22Rv1 (cell line): ENCODE results near the gene CTNNB1.

Experiments
- H3K27ac ChIP-seq: fragments of 450-650 bp; 2 replicates; pipeline ENCODE4 v1.5.1; 2017
- CTCF ChIP-seq: fragments of 450-650 bp; IDR thresholded peaks from 2 replicates; pipeline ENCODE4 v1.5.1; 2017; ENCODE audit warnings: mild to moderate bottlenecking
- ZFX ChIP-seq: fragments of 450-650 bp; IDR thresholded peaks from 2 replicates; pipeline ENCODE4 v1.6.1; 2017; ENCODE audit warnings: antibody characterized with exemption, borderline replicate concordance

The CTNNB1 gene

GRCh38 chr3:41208507-41209220 is 9.4 kb downstream of the CTNNB1 start:
- no peak for TF ChIP-seq CTCF
- TF ChIP-seq ZFX, result no peak
- no peak overlapping the region for H3K27ac ChIP-seq

GRCh38 chr3:41209646-41210045 is 10.3 kb downstream of the CTNNB1 start:
- no peak overlapping the region for H3K27ac ChIP-seq
- no peak for TF ChIP-seq CTCF
- TF ChIP-seq ZFX, result no peak

GRCh38 chr3:41210966-41211365 is 11.7 kb downstream of the CTNNB1 start:
- TF ChIP-seq ZFX (no peak), CTCF (no peak)
- H3K27ac ChIP-seq, result no peak overlapping the region

GRCh38 chr3:41212088-41212487 is 12.8 kb downstream of the CTNNB1 start:
- H3K27ac ChIP-seq, result no peak overlapping the region
- TF ChIP-seq CTCF (no peak), ZFX (no peak)

GRCh38 chr3:41213588-41213987 is 14.3 kb downstream of the CTNNB1 start:
- no peak for TF ChIP-seq ZFX
- TF ChIP-seq CTCF, result no peak
- no peak overlapping the region for H3K27ac ChIP-seq

GRCh38 chr3:41216422-41216821 is 17.1 kb downstream of the CTNNB1 start:
- TF ChIP-seq CTCF, result no peak
- TF ChIP-seq ZFX, result no peak
- peak overlapping the region; percentile 47 for H3K27ac ChIP-seq

- no peak for TF ChIP-seq ZFX
- TF ChIP-seq CTCF, result no peak
- peak overlapping the region; percentile 47 for H3K27ac ChIP-seq
Measured at GRCh38 chr3:41216993-41217392, 17.7 kb downstream of the CTNNB1 start.
